ENCODE measurements around the gene ERN1.

DNA sequence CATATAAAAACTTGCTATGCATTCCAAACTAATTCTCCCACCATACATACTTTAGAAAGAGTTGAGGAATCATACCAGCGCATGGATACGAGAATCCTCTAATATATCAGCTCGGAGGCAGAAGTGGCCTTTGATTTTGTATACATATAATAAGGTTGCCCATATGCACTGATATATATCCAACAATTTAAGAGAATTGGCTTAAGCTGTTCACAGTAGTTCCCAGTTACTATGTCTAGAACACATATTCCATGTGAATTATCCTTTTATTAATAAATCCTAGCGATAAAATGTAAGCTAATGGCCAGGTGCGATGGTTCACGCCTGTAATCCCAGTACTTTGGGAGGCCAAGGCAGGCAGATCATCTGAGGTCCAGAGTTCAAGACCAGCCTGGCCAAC lies 19.3 kb upstream of the ERN1 start:
- TF ChIP-seq HOXA5 (CRISPR knock-in tag; IDR thresholded peaks at IDR 0.05): no peak
- TF ChIP-seq, protein P1, sequence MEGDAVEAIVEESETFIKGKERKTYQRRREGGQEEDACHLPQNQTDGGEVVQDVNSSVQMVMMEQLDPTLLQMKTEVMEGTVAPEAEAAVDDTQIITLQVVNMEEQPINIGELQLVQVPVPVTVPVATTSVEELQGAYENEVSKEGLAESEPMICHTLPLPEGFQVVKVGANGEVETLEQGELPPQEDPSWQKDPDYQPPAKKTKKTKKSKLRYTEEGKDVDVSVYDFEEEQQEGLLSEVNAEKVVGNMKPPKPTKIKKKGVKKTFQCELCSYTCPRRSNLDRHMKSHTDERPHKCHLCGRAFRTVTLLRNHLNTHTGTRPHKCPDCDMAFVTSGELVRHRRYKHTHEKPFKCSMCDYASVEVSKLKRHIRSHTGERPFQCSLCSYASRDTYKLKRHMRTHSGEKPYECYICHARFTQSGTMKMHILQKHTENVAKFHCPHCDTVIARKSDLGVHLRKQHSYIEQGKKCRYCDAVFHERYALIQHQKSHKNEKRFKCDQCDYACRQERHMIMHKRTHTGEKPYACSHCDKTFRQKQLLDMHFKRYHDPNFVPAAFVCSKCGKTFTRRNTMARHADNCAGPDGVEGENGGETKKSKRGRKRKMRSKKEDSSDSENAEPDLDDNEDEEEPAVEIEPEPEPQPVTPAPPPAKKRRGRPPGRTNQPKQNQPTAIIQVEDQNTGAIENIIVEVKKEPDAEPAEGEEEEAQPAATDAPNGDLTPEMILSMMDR (CRISPR knock-in tag; IDR thresholded peaks at IDR 0.05): no peak
- TF ChIP-seq TARDBP (CRISPR knock-in tag; IDR thresholded peaks at IDR 0.05): no peak
- TF ChIP-seq YY1 (IDR thresholded peaks at IDR 0.05; ENCODE audit: insufficient read depth, insufficient replicate concordance, low read depth, low read length): no peak
- no peak for TF ChIP-seq ZFP1 (CRISPR knock-in tag; IDR thresholded peaks at IDR 0.05)

Measured in HepG2 (cell line).